GM12801 (cell line): Measurements from ENCODE around the gene KCNH3.

ENCODE experiments used
- TF ChIP-seq, protein P1 (sequence below): IDR thresholded peaks from one replicate; pipeline ENCODE4 v1.5.1; 2011; ENCODE audit warnings: control low read depth; ENCODE audit not compliant: insufficient read length; ENCODE audit errors: extremely low read depth

The KCNH3 gene

DNA sequence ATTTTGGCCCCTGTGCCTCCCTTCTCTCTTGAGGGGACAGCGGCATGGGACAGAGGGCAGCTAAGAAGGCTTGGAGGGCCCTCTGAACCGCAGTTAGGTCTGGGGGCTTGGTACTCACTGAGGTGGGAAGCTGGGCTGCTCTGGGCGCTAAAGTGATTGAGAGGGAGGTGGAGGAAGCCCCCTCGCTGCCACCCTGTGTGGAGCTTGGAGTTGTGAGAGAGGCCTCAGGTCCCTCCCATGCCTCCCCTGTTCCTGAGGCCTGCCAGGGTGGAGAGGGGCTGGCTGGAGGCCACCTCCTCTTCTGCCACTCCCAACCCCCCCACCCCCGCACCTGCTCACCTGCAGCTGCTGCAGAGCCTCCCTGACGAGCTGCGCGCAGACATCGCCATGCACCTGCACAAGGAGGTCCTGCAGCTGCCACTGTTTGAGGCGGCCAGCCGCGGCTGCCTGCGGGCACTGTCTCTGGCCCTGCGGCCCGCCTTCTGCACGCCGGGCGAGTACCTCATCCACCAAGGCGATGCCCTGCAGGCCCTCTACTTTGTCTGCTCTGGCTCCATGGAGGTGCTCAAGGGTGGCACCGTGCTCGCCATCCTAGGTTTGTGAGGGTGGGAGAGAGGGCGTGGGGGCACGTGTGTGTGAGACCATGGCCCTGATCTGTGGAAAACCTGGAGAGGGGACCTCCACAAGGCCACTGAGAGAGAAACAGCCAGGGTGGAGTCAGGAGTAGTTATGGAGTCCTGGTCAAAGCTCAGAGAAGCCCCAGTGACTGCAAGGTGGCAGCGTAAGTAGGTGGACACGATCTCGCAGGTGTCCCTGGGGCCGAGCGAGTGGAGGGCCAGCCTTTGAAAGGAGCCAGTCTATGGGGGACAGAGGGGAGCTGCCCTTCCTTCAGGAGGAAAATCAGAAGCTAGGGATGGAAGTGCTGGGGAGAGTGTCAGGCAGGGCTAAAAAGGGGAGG, 11.2 kb downstream of the KCNH3 start:
- TF ChIP-seq, protein P1, sequence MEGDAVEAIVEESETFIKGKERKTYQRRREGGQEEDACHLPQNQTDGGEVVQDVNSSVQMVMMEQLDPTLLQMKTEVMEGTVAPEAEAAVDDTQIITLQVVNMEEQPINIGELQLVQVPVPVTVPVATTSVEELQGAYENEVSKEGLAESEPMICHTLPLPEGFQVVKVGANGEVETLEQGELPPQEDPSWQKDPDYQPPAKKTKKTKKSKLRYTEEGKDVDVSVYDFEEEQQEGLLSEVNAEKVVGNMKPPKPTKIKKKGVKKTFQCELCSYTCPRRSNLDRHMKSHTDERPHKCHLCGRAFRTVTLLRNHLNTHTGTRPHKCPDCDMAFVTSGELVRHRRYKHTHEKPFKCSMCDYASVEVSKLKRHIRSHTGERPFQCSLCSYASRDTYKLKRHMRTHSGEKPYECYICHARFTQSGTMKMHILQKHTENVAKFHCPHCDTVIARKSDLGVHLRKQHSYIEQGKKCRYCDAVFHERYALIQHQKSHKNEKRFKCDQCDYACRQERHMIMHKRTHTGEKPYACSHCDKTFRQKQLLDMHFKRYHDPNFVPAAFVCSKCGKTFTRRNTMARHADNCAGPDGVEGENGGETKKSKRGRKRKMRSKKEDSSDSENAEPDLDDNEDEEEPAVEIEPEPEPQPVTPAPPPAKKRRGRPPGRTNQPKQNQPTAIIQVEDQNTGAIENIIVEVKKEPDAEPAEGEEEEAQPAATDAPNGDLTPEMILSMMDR, result no peak

DNA sequence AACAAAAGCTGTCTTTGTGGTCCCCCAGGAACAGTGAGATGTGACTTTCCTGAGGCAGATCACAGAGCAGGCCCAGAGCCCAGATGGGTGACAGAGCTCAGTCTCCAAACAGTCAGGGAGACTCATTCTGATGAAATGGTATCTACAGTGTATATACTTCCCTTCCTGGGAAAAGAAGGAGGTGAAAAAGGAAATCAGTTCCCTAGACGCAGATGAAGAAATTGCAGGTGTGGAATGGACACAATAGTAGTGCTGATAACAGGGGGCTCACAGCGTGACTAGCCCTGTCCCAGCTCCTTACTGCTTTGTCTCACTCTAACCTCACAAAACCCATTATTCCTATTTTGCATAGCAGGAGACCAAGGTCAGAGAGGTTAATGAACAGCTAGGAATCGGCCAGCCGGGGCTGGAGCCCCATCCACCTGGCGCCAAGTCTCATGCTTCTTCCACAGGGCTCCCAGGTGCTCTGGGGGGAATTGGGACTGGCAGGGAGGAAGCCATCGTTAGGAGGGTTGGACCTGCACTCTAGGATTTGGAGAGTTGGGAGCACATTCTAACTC, 11.9 kb downstream of the KCNH3 start:
- TF ChIP-seq, protein P1, result no peak

DNA sequence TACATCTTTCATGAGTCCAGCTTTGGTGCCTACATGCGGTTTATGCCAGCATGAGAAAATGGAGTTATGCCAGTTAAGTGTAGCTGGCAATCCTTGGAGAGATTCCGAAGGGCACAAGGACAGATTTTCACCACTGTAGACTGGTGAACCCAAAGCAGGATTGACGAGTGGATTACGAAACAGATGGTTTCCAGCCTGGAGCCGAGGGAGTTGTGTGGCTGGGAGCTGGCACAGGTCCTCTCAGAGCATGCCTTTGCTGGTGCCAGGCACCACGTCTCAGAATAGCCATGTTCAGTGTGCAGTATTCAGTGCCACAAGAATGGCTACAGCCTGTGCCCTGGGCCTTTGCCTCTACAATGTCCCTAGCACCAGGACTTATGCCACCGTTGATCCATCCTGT, 13.2 kb downstream of the KCNH3 start:
- TF ChIP-seq, protein P1, result no peak

DNA sequence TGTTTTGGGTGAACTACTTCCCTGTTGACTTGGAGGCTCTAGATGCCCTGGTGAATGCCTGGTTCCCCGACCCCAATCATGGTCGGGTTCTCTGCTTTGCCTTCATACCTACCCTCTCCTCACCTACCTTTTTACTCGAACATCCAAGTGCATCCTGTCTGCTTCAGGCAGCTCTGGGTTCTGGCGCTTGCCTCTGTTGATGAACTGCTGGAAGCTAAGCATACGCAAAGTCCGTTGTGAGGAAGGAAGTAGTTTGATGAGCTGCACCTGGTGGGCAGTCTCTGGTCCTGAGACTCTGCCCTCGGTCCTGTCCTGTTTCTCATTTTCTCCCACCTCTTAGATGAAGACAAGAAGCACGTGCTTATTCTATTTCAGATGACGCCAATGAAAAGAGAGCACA, 13.6 kb downstream of the KCNH3 start:
- TF ChIP-seq, protein P1, result no peak

DNA sequence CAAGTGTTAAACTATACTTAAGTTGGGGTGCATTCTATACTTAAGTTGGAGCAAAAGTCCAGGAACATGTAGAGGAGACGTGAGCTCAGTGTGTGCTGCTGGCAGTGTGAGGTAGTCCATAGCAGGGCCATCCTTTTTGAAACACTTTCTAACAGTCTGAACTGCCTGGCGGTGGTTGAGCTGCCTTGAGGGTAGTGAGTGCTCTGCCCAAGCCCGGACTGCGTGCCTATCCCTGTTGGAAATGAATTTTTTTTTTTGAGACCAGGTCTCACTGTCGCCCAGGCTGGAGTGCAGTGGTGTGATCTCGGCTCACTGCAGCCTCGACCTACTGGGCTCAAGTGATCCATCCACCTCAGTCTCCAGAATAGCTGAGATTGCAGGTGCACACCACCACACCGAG, 14.1 kb downstream of the KCNH3 start:
- TF ChIP-seq, protein P1, result no peak

DNA sequence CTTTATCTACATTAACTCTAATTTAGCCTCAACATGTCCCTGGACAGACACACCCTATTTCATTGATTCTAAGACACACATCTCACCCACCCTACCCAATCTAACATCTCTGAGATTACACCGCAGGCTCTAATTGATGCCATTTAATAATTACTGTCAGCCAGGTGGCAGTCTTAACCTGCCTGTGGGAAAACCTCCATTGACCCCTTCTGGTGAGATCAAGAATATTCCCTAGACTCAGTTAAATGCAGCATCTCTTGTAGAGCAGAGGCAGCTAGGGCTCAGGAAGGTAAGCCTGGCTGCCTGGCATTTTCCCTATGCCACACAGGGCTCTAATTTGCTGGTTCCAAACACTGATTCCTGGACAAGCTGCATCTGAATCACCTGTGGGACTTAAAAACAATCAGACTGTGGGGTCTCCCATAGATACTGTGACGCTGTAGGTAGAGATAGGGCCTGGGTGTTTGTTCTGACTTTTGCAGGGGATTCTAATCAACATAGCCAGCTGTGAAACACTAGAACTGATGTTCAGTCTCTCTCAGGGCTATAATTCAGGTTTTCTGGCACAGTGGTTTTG, 14.8 kb downstream of the KCNH3 start:
- TF ChIP-seq, protein P1, result no peak

DNA sequence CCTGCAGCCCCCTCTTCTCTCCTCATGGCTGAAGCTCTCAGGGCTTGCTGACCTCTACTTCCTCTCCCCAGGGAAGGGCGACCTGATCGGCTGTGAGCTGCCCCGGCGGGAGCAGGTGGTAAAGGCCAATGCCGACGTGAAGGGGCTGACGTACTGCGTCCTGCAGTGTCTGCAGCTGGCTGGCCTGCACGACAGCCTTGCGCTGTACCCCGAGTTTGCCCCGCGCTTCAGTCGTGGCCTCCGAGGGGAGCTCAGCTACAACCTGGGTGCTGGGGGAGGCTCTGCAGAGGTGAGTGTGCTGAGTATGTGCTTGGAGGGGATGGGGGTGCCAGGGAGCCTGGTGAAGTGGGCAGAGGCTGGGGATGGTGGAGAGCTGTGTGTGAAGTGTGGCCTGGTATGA, 15.4 kb downstream of the KCNH3 start:
- TF ChIP-seq, protein P1, result no peak
